GM18508 (cell line): Measurements from ENCODE around the gene TNFAIP8.

Experiments
- ATAC-seq: cut with Tn5 transposase; IDR thresholded peaks from one replicate; pipeline ENCODE4 v1.9.1; 2021; ENCODE audit warnings: moderate number of reproducible peaks; ENCODE audit not compliant: insufficient read depth, unreplicated experiment

Gene TNFAIP8

GRCh38 chr5:119389288-119390030, 33.6 kb downstream of the TNFAIP8 start:
- no peak for ATAC-seq

- no peak for ATAC-seq
Observed at GRCh38 chr5:119390404-119390803, 34.6 kb downstream of the TNFAIP8 start.

- ATAC-seq, result no peak
Observed at GRCh38 chr5:119393201-119393691, 37.4 kb downstream of the TNFAIP8 start.

- no peak for ATAC-seq
Observed at GRCh38 chr5:119393746-119394145, 37.9 kb downstream of the TNFAIP8 start.

GRCh38 chr5:119395080-119395836, 39.4 kb downstream of the TNFAIP8 start:
- ATAC-seq, result peak; percentile 51

- no peak for ATAC-seq
Observed at GRCh38 chr5:119396030-119396664, 40.3 kb downstream of the TNFAIP8 start.

GRCh38 chr5:119397518-119398380, 41.9 kb downstream of the TNFAIP8 start:
- peak; percentile 60 for ATAC-seq

GRCh38 chr5:119398727-119399466, 43.1 kb downstream of the TNFAIP8 start:
- ATAC-seq, result no peak

- ATAC-seq, result no peak
Observed at GRCh38 chr5:119400245-119400644, 44.4 kb downstream of the TNFAIP8 start.

- ATAC-seq, result no peak
Observed at GRCh38 chr5:119402081-119402480, 46.3 kb downstream of the TNFAIP8 start.

GRCh38 chr5:119402555-119402954, 46.7 kb downstream of the TNFAIP8 start:
- ATAC-seq, result no peak

GRCh38 chr5:119404033-119404432, 48.2 kb downstream of the TNFAIP8 start:
- ATAC-seq, result no peak

GRCh38 chr5:119405419-119405818, 49.6 kb downstream of the TNFAIP8 start:
- ATAC-seq, result no peak

- no peak for ATAC-seq
Observed at GRCh38 chr5:119406551-119407110, 50.8 kb downstream of the TNFAIP8 start.

GRCh38 chr5:119409235-119409815, 53.5 kb downstream of the TNFAIP8 start:
- ATAC-seq, result no peak

GRCh38 chr5:119410448-119411159, 54.8 kb downstream of the TNFAIP8 start:
- no peak for ATAC-seq

GRCh38 chr5:119411361-119412278, 55.8 kb downstream of the TNFAIP8 start:
- peak; percentile 68 for ATAC-seq
